Panc1 (cell line): ENCODE measurements around the gene RAD51D.

Experiments
- CTCF ChIP-seq: fragments of 450-650 bp; IDR thresholded peaks from 2 replicates; pipeline ENCODE4 v1.5.1; 2017; ENCODE audit warnings: mild to moderate bottlenecking
- POLR2AphosphoS5 ChIP-seq: IDR thresholded peaks from 2 replicates; pipeline ENCODE4 v1.6.1; 2012; ENCODE audit warnings: mild to moderate bottlenecking, low read depth, low read length, moderate library complexity
- REST ChIP-seq, 2 experiments: IDR thresholded peaks; 2 replicates each; pipeline ENCODE4 v1.6.1; 2011 to 2012; ENCODE audit warnings: low read depth in 2 of 2, control low read depth in 1 of 2, low read length in 1 of 2, mild to moderate bottlenecking in 1 of 2, moderate library complexity in 1 of 2; ENCODE audit not compliant: insufficient read depth in 1 of 2
- SIN3A ChIP-seq: IDR thresholded peaks from 2 replicates; pipeline ENCODE4 v1.6.1; 2012; ENCODE audit warnings: low read depth, mild to moderate bottlenecking, low read length, moderate library complexity, borderline replicate concordance; ENCODE audit not compliant: insufficient read depth

- TF ChIP-seq SIN3A = no peak
- TF ChIP-seq CTCF = no peak
- TF ChIP-seq POLR2AphosphoS5 = no peak
- no peak for TF ChIP-seq REST (IDR thresholded peaks at IDR 0.05; ENCODE audit: insufficient read depth in 1 of 2, low read depth in 2 of 2, low read length in 1 of 2)
Measured at GRCh38 chr17:35163886-35164285, 44.2 kb upstream of the RAD51D start.
